SKM-1 treated with dmso at 0.1 percent for 144 hours (cell line): ENCODE measurements around the gene SNRK.
"Not testable (repeated sequence)": the region's sequence is repeated elsewhere in the genome, so short reads cannot be mapped to it uniquely, and the experiment has no call there.

ENCODE experiments used
- DNase-seq: peaks from one replicate; lab custom pipeline; 2025; ENCODE audit not compliant: unreplicated experiment; lab: John Stamatoyannopoulos, UW

Gene SNRK

DNA sequence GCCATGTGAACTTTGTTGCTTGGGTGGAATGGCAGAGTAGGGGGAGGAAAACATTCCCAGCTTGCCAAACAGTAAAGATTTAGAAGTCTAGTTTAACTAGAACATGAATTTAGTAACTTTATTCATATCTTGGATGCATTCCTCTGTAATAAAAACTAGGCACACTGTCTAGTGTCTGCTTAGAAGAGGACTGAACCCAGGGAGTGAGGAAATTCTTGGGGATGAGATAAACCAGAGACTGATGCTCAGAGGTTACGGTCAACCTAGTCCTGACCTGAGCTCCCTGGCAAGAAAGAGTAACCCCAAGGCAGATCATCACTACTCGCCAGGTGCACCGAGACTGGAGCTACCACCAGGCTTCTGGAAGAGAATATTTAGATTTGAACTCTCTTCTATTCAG is 58.2 kb downstream of the SNRK start:
- no peak for DNase-seq

DNA sequence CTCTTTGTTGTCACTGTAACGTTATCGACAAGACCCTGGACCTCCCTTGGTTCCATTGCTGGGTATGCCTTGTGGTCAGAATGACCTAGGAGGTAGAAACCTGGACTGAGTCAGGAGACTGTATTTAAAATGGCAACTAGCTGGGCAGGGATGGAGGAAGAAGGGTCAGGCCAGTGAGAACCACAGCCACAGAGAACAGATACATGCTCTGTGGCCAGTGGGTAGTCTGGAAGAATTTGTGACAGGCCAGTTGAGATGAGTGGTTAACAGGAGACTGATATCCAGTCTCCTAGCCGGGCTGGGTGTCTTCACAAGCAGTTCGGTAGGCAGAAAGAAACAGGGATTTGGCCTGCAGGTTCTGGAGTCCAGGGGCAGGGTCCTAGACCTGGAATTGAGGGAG is 58.9 kb downstream of the SNRK start:
- no peak for DNase-seq

DNA sequence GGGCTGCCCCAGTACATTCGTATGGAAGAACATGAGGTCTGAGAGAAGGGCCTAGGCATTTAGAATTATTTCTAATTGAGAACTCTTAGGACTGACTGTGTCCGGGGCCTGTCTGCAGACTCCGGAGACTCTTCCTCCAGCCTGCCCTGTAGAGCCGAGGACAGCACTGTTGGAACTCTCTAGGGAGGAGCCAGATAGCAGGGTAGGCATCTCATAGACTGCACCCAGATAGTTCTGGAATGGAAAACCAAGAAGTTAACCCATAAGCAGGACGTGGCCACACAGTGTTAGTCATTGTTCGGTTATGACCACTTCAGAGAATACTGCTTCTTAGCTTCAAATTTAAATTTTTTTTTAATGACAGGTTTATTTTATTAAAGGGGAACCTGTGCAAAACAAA is 59.5 kb downstream of the SNRK start:
- DNase-seq = no peak

DNA sequence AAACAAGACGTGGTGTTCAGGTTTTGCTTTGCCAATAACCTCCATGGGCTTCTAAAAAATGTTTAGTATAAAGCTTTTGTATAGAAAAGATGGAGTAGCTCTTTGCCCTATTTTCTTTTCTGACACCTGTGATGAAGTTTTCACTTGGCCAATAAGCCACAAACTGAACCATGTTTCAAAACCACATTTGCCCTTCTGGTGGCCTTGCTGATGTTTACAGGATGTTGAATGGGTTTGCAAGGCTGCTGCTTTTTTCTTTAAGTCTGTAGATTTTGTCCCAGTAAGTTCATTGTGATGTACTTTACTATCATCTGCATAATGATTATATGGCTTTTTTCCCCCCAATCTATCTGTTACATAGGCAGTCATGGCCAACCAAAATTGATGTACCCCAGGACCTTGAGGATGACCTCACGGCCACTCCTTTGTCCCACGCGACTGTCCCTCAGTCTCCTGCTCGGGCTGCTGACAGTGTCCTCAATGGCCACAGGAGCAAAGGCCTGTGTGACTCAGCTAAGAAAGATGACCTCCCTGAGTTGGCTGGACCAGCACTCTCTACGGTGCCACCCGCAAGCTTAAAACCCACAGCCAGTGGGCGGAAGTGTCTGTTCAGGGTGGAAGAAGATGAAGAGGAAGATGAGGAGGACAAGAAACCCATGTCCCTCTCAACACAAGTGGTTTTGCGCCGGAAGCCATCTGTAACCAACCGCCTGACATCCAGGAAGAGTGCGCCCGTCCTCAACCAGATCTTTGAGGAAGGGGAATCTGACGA is 60.8 kb downstream of the SNRK start:
- no peak for DNase-seq

DNA sequence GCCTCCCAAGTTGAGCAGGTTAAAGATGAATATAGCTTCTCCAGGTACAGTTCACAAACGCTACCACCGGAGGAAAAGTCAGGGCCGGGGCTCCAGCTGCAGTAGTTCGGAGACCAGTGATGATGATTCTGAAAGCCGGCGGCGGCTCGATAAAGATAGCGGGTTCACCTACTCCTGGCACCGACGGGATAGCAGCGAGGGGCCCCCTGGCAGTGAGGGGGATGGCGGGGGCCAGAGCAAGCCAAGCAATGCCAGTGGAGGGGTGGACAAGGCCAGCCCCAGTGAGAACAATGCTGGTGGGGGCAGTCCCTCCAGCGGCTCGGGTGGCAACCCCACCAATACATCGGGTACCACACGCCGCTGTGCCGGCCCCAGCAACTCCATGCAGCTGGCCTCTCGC is 61.4 kb downstream of the SNRK start:
- no peak for DNase-seq

DNA sequence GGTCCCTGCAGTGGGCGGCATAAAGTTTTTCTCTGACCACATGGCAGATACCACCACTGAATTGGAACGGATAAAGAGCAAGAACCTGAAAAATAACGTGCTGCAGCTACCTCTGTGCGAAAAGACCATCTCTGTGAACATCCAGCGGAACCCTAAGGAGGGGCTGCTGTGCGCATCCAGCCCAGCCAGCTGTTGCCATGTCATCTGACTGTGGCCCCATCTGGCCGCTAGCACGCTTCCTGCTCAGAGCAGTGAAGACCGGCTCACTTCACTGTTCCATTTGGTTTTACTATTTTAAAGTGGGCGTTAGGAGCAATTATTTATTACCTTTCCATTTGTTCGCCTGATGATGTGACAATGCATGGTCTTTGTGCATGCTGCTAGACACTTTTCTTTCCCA is 62.0 kb downstream of the SNRK start:
- DNase-seq = no peak

DNA sequence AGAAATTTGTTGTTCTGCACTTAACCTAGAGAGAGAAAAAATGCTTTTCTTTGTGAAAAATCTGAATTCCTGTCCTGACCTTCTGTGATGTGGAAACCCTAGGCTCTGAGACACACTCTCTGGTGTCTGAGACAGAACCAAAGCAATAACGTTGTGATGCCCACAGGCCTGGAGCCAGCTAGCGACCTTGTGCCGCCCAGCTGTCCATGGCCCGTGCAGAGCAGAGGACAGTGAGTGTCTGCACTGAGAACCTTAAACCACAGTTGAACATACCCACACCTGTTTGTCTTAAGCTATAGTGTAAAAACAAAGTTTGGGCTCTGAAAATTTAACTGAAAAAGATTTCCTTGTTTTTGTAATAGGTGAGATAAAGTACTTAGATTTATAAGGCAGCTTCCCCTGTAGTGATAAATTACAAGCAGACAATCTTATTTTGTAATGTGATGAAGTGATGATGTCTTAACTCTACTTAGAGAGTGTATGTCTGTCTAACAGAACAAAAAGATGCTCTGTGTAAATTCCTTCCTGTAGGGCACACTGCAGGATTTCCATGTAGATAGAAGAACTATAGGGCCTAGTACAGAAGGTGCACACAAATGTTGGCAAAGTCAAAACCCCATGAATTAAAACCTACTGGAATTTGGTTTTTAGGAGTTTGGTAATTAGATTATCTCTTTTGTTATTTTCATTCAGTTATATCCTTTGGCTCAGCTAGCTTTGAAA is 62.7 kb downstream of the SNRK start:
- no peak for DNase-seq

DNA sequence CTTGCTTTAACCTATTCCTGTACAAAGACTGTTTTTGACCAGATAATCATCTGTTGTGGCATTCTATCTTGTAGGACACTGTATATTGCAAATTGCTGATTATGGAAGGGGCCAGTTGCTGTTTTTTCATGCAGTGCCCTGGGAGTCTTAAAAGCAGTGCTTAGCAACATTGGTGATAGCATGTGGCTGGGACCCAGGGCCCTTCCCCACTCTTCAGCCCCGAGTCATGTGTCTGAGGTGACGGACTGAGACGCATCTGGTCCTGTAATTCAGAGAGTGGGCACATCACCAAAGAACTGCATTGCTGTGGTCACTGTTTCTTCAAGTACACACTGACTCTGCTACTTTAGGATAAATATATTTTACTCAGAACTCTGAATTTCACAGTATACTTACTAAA is 63.4 kb downstream of the SNRK start:
- no peak for DNase-seq

DNA sequence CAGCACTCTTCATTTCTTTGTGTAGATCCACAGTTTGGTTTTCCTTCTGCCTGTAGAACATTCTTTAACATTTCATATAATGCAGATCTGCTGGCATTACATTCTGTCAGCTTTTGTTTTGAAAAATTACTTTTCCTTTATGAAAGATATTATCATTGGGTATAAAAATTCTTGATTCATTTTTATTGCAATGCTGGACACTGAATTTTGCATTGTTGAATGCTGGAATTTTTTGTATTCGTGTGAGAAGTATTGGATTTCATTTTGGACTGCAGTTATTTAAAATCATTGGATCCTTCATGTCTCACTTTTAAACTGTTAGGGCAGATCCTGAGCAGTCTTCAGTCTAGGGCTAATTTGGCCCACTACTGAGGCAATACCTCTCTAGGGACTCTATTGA is 67.1 kb downstream of the SNRK start:
- no peak for DNase-seq

DNA sequence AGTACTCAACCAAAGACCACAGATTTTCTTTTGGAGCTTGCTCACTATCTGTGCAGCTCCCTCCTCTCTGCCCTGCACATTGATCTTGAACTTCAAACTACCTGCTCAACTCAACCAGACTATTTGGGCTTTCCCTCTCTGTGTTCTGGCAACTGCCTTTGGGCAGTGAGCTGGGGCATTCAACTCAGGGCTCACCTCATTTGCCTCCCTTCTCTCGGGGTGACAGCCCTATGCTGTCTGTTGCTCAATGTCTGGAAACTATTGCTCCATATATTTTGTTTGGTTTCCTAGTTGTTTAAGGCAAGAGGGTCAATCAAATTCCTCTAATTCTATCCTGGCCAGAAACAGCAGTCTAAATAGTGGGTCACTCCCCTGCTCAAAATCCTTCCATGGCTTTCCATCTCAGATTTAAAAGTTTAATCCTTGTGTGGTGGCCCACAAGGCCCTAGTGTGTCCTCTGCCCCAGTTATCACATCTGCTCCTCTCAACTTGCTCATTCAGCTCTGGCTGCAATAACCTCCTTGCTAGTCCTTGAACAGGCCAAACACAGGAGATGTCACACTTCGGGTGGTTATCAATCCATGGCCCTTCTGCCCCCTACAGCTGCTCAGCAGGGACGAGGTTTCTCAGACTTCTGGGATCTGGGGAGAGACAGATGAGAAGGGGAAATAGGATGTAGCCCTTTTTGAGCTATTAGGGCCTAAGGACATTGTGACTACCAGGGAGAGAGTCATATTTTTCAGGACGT is 67.8 kb downstream of the SNRK start:
- DNase-seq = no peak

DNA sequence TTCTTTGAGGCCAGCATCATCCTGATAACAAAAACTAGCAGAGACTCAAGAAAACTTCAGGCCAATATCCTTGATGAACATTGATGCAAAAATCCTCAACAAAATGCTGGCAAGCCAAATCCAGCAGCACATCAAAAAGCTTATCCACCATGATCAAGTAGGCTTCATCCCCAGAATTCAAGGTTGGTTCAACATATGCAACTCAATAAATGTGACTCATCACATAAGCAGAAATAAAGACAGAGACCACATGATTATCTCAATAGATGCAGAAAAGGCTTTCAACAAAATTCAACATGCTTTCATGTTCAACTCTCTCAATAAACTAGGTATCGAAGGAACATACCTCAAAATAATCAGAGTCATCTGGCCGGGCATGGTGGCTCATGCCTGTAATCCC is 69.7 kb downstream of the SNRK start:
- DNase-seq = not testable (repeated sequence)

DNA sequence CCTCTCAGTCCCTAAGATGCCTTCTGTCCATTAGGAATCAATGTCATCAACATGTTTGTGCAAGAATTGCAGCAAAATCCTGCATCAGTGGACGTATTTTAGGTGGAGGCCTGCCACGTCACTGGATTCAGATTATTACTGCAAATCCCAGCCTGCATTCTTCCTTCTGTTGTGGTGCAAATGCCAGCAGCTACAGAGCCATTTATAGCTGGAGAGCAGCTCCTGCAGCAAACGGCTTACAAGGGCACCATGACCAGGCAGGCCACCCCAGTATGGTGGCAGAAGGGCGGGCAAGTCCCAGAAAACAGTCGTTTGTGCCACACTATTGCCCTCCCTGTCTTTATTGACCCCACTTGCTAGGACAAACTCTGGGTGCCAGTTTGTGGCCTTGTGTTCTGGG is 74.7 kb downstream of the SNRK start:
- no peak for DNase-seq

DNA sequence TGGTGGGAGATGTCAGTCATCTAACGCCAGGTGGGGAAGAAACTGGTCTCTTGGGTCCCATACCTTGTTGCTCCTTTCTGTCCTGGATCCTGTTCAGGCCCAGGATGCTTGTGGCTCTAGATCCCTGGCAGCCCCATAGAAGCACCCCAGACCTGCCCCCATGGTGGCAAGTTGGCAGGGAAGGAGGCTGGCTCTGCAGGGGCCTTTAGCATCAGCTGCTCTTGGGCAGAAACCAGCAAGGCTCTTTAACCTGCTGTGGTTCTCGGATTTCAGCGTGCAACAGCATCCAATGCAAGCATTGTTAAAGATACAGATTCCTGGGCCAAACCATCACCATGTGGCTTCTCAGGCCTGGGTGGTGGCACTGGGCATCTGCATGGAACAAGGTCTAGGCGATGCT is 75.8 kb downstream of the SNRK start:
- no peak for DNase-seq

DNA sequence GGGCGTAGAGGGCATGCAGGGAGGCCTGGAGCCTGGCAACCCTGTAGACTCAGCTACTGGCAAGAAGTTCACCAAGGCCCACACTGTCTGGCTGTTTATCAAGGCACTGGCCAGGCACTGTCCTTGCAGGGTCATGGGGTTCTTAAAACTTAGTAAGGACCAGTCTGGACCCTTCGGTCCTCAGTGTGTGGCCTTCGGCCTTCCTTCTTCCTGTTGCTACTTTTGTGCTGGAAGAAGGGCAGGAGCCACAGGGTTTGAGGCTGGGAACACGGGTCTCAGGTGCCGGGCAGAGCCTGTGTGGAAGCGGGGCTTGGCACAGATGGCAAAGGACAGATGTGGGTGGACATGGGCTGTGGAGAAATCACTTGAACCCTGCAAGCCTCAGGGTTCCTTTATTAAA is 76.6 kb downstream of the SNRK start:
- DNase-seq = no peak

DNA sequence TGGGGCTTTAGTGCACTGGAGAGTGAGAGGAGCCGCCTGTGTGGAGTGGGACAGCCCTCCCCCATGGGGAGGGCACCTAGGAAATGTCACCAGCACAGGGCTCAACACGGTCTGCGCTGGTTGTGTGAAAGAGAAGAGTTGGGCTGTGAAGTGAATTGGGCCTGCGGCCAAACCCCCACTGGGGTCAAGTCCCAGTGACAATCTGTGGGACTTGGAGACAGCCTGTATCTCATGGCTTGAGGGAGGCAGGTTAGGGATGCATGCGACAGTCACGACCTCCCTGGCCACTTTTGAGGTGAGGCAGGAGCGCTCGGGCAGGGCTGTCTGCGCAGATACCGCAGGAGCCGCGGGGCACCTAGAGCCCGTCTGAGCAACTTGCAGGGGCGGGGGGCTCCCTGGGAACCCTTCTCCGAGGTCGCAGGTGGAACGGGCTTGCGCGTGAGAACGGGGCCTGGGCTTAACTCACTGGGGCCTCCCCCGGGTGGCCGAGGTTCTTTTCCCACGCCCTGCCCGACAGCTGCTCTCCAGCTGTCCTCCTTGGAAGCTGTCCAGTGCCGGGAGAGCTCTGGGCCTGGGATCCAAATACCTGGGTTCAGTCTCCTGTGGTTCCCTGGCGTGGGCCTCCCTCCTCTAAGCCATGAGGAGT is 77.4 kb downstream of the SNRK start:
- no peak for DNase-seq

DNA sequence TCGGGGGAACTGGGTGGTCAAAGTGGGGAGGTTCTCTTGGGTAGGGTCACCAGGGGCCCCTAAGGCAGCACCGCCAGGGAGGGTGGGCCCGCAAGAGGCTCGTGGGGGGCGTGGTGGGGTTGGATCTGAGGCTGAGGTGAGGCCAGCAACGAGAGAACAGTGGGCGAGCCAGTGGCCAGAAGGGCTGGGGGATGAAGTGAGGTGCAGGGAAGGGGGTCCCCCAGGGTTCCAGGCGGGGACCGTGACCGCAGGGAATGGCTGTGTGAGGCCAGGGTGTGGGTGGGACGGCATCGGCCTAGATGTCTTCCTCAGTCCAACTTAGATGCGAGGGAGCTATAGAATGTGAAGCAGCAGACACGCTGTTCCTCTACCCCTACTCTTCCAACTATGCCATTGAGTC is 78.2 kb downstream of the SNRK start:
- DNase-seq = no peak

DNA sequence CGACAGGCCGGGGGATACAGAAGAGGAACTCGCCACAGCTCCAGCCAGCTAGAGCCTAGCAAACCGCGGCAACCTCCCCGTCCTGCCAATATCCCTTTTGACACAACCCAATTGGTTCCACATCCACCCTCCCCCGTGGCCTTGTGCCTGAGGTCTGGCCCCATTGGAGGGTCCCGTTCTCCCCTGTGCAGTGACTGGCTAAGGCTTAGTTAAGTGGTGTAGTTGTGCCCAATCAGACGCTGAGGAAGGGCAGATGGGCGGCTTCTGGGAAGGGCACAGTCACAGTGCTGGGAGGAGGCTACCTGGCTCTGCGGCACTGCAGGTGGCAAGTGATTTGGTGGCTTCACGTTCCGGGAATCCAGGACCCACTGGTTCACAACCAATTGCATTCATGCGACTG is 78.6 kb downstream of the SNRK start:
- no peak for DNase-seq

DNA sequence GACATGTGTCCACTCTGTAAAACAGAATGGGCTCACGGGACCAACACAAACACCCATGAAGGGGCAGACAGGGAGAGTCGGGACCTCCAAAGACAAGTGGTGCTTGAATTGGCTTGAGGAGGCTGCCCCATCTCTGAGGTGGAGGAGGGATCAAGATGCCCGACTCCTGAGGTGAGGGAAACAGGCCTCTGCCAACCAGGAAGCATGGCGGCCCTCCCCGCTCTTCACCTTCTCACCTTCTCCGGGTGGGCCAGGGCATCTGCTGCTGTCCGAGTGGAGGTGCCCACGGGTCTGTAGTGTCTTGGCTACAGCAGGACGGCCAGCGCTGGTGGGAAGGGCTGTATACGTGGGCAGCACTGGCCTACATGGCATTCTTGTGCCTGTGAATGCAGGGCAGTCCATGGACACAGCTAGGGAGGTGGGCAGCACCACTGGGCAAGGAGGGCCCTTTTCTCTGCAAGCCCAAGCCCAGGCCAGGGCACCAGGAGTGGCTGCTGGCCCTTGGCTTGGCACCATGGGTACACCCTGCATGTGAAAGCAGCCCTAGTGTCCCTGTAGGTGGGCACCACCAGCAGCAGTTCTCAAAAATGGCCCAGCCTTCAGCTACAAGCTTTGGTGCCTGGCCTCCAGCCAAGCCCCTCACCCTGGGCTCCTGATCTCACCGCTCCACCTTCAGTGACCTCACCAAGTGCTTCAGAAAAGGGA is 79.4 kb downstream of the SNRK start:
- DNase-seq = no peak

DNA sequence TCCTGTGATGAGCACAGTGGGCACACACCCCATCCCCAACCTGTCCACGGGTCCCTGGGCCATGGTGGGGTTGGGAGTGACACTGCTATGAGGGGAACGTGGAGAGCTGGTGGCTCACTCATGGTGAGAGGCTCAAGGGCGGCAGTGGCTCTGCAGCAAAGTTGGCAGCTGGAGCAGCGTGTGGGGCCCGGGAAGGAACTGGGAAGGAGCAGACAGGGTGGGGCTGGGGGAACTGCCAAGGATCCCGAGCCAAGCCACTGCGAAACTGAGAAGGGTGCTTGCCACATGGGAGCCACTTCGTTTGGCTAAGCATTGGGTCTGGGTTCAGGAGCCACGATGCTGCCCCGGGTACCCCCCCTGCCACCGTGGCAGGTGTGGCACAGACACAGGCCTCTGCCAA is 80.1 kb downstream of the SNRK start:
- DNase-seq = no peak

DNA sequence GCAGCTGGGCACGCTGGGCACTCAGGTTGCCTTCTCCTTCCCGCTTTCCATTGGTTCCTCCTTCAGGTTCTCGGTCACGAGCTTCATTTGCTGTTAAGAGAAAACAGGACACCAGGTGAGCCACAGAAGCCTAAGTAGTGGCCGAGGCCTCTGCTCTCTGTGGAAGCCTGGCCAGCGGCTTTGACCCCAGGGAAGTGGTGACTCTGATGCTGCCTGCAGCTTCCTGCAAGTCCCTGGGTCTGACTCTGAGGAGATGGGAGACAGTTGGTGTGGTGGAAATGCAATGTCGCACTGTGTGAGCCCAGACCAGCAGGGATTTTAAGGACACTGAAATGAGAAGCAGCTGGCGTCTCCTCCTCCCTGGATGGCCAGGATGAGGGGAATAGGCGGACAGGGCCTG is 80.5 kb downstream of the SNRK start:
- DNase-seq = no peak
